K562 (cell line): ENCODE data around the gene PRKACB. TPM values are rescaled to one million over a fixed set of nuclear protein-coding genes. Genes with fewer than 3 reads are reported as not detected.

Experiments used
- CBX5 ChIP-seq: IDR thresholded peaks from 2 replicates; pipeline ENCODE4 v1.6.1; 2014; ENCODE audit warnings: low read depth, borderline replicate concordance
- CTBP1 ChIP-seq: fragments of 450-650 bp; IDR thresholded peaks from 2 replicates; pipeline ENCODE4 v1.6.1; 2016; ENCODE audit warnings: borderline replicate concordance
- FOS ChIP-seq: IDR thresholded peaks from 3 replicates; pipeline ENCODE4 v1.6.1; 2011; ENCODE audit not compliant: insufficient read length; ENCODE audit errors: extremely low read depth
- MAZ ChIP-seq, 2 experiments: fragments of 450-650 bp in 1 of 2; sonication (generic) in 1 of 2; formaldehyde crosslinking; IDR thresholded peaks in 1 of 2; conservative IDR thresholded peaks in 1 of 2; 2 replicates each; pipeline versions ENCODE4 v1.4.0 to v1.5.0; 2020; ENCODE audit warnings: mild to moderate bottlenecking in 1 of 2, missing genetic modification reagents in 1 of 2
- MED1 ChIP-seq: sonication (generic); formaldehyde crosslinking; IDR thresholded peaks from 2 replicates; pipeline ENCODE4 v1.8.1; 2023; ENCODE audit warnings: missing genetic modification reagents, borderline replicate concordance
- SMARCC2 ChIP-seq: fragments of 450-650 bp; IDR thresholded peaks from 2 replicates; pipeline ENCODE4 v1.6.1; 2017; ENCODE audit warnings: antibody characterized with exemption, moderate library complexity, mild to moderate bottlenecking, low read depth
- ZNF263 ChIP-seq: sonication (generic); formaldehyde crosslinking; IDR thresholded peaks from 2 replicates; pipeline ENCODE4 v1.8.0; 2022; ENCODE audit warnings: mild to moderate bottlenecking, missing genetic modification reagents, borderline replicate concordance
- polyA plus RNA-seq, 8 experiments: library from polyadenylated mRNA; depleted of rRNA in 4 of 8; stranded (reverse) in 5 of 8; unstranded in 3 of 8; fragments of >200 nt; fragmentation: Nextera tagmentation in 2 of 8; fragmentation: Illumina TruSeq in 1 of 8; extraction: Ambion mirVana in 2 of 8; extraction: Trizol in 1 of 8; gene quantifications; 2 replicates each; pipeline versions ENCODE4 v1.2.1 to v1.2.3, GENCODE V29; 2011 to 2014; ENCODE audit warnings: inconsistent platforms in 1 of 8, missing spikeins in 1 of 8
- total RNA-seq, 7 experiments: library from RNA; depleted of rRNA in 6 of 7; stranded (reverse); fragments of >200 nt in 6 of 7; fragmentation: Illumina TruSeq in 2 of 7; extraction: Trizol in 2 of 7; gene quantifications; 2 replicates each; pipeline versions ENCODE4 v1.2.1 to v1.2.3, GENCODE V29; 2011 to 2021; ENCODE audit warnings: low replicate concordance in 1 of 7
- TF ChIP-seq, protein P1 (sequence below): sonication (generic); formaldehyde crosslinking; IDR thresholded peaks from 2 replicates; pipeline ENCODE4 v1.8.0; 2022; ENCODE audit warnings: mild to moderate bottlenecking, missing genetic modification reagents
- TF ChIP-seq, protein P2 (sequence below): fragments of 250-450 bp; sonication (Bioruptor Pico); IDR thresholded peaks from 2 replicates; pipeline ENCODE4 v1.4.0; 2020
- TF ChIP-seq, protein P3 (sequence below): sonication (generic); formaldehyde crosslinking; IDR thresholded peaks from 2 replicates; pipeline ENCODE4 v1.8.0; 2023; ENCODE audit warnings: mild to moderate bottlenecking, missing genetic modification reagents
- TF ChIP-seq, protein P4 (sequence below), 2 experiments: fragments of 450-650 bp in 1 of 2; sonication (generic) in 1 of 2; formaldehyde crosslinking in 1 of 2; IDR thresholded peaks in 1 of 2; conservative IDR thresholded peaks in 1 of 2; 2 replicates each; pipeline versions ENCODE4 v1.6.1 to v1.8.1; 2016 to 2023; ENCODE audit warnings: mild to moderate bottlenecking in 2 of 2, moderate library complexity in 2 of 2, inconsistent platforms in 1 of 2, missing genetic modification reagents in 1 of 2
- TF ChIP-seq, protein P5 (sequence below): fragments of 450-650 bp; formaldehyde crosslinking; IDR thresholded peaks from 2 replicates; pipeline ENCODE4 v1.4.0; 2020; ENCODE audit warnings: mild to moderate bottlenecking, moderate library complexity
- TF ChIP-seq, protein P6 (sequence below): fragments of 250-450 bp; sonication (Bioruptor Pico); IDR thresholded peaks from 2 replicates; pipeline ENCODE4 v1.5.0; 2022; ENCODE audit warnings: mild to moderate bottlenecking

Gene PRKACB
- total and polyA plus RNA-seq, 9 of the 15 experiments (the other 6 are each of a cell fraction or from before 2014, with no cell fraction given), result 1.1 to 5.2 (median 2.8) TPM

DNA sequence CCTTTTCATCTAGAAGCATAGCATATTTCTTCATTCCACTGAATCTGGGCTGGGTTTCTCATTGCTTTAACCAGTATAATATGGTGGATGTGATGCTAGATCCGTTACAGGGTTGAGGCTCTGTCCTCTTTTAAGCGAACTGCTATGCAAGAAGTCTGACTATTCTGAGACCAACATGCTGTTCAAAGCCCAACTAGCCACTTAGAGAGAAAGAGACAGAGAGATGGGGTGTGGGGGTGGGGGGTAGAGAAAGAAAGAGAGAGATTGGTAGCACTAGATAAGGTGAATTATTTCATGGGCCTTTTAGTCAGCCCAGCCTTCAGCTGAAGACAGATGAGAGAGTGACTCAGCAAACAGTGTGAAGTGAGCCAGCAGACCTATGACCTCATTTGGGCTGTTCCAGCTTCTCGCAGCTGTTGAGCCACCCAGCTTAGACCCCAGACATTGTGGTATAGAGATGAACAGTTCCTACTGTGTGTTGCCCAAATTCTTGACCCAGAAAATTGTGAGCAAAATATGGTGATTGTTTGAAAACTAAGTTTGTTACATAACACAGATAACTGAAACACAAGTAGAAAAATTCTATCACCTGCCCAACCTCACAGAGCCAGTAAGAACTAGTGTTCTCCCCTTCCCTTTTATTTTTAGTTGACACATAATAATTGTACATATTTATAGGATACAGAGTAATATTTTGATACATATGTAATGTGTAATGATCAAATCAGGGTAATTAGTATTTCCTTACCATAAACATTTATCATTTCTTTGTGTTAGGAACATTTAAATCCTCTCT, 40.7 kb upstream of the PRKACB start (continued):
- TF ChIP-seq, protein P1, sequence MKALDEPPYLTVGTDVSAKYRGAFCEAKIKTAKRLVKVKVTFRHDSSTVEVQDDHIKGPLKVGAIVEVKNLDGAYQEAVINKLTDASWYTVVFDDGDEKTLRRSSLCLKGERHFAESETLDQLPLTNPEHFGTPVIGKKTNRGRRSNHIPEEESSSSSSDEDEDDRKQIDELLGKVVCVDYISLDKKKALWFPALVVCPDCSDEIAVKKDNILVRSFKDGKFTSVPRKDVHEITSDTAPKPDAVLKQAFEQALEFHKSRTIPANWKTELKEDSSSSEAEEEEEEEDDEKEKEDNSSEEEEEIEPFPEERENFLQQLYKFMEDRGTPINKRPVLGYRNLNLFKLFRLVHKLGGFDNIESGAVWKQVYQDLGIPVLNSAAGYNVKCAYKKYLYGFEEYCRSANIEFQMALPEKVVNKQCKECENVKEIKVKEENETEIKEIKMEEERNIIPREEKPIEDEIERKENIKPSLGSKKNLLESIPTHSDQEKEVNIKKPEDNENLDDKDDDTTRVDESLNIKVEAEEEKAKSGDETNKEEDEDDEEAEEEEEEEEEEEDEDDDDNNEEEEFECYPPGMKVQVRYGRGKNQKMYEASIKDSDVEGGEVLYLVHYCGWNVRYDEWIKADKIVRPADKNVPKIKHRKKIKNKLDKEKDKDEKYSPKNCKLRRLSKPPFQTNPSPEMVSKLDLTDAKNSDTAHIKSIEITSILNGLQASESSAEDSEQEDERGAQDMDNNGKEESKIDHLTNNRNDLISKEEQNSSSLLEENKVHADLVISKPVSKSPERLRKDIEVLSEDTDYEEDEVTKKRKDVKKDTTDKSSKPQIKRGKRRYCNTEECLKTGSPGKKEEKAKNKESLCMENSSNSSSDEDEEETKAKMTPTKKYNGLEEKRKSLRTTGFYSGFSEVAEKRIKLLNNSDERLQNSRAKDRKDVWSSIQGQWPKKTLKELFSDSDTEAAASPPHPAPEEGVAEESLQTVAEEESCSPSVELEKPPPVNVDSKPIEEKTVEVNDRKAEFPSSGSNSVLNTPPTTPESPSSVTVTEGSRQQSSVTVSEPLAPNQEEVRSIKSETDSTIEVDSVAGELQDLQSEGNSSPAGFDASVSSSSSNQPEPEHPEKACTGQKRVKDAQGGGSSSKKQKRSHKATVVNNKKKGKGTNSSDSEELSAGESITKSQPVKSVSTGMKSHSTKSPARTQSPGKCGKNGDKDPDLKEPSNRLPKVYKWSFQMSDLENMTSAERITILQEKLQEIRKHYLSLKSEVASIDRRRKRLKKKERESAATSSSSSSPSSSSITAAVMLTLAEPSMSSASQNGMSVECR (CRISPR knock-in tag), result no peak
- TF ChIP-seq MAZ (CRISPR knock-in tag; conservative IDR thresholded peaks at IDR 0.05 in 1 of 2, IDR thresholded peaks at IDR 0.05 in 1 of 2) (peak; percentile 34 to 52; a peak in 1 of 4 replicates), ZNF263 (no peak), FOS (peak; percentile 35), CTBP1 (peak; percentile 69; the same call in 1 of the 2 replicates), SMARCC2 (peak; percentile 54; the same call in 1 of the 2 replicates), MED1 (CRISPR knock-in tag) (no peak), CBX5 (no peak)
- TF ChIP-seq, protein P2, sequence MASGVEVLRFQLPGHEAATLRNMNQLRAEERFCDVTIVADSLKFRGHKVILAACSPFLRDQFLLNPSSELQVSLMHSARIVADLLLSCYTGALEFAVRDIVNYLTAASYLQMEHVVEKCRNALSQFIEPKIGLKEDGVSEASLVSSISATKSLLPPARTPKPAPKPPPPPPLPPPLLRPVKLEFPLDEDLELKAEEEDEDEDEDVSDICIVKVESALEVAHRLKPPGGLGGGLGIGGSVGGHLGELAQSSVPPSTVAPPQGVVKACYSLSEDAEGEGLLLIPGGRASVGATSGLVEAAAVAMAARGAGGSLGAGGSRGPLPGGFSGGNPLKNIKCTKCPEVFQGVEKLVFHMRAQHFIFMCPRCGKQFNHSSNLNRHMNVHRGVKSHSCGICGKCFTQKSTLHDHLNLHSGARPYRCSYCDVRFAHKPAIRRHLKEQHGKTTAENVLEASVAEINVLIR, result peak; percentile 45; the same call in 1 of the 2 replicates
- TF ChIP-seq, protein P3, sequence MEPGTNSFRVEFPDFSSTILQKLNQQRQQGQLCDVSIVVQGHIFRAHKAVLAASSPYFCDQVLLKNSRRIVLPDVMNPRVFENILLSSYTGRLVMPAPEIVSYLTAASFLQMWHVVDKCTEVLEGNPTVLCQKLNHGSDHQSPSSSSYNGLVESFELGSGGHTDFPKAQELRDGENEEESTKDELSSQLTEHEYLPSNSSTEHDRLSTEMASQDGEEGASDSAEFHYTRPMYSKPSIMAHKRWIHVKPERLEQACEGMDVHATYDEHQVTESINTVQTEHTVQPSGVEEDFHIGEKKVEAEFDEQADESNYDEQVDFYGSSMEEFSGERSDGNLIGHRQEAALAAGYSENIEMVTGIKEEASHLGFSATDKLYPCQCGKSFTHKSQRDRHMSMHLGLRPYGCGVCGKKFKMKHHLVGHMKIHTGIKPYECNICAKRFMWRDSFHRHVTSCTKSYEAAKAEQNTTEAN (CRISPR knock-in tag), result no peak
- TF ChIP-seq, protein P4, sequence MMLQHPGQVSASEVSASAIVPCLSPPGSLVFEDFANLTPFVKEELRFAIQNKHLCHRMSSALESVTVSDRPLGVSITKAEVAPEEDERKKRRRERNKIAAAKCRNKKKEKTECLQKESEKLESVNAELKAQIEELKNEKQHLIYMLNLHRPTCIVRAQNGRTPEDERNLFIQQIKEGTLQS (IDR thresholded peaks at IDR 0.05), result peak; percentile 96
- TF ChIP-seq, protein P4 (CRISPR knock-in tag; conservative IDR thresholded peaks at IDR 0.05), result peak; percentile 69
- TF ChIP-seq, protein P5, sequence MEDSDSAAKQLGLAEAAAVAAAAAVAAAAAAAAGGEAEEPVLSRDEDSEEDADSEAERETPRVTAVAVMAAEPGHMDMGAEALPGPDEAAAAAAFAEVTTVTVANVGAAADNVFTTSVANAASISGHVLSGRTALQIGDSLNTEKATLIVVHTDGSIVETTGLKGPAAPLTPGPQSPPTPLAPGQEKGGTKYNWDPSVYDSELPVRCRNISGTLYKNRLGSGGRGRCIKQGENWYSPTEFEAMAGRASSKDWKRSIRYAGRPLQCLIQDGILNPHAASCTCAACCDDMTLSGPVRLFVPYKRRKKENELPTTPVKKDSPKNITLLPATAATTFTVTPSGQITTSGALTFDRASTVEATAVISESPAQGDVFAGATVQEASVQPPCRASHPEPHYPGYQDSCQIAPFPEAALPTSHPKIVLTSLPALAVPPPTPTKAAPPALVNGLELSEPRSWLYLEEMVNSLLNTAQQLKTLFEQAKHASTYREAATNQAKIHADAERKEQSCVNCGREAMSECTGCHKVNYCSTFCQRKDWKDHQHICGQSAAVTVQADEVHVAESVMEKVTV (CRISPR knock-in tag), result no peak
- TF ChIP-seq, protein P6, sequence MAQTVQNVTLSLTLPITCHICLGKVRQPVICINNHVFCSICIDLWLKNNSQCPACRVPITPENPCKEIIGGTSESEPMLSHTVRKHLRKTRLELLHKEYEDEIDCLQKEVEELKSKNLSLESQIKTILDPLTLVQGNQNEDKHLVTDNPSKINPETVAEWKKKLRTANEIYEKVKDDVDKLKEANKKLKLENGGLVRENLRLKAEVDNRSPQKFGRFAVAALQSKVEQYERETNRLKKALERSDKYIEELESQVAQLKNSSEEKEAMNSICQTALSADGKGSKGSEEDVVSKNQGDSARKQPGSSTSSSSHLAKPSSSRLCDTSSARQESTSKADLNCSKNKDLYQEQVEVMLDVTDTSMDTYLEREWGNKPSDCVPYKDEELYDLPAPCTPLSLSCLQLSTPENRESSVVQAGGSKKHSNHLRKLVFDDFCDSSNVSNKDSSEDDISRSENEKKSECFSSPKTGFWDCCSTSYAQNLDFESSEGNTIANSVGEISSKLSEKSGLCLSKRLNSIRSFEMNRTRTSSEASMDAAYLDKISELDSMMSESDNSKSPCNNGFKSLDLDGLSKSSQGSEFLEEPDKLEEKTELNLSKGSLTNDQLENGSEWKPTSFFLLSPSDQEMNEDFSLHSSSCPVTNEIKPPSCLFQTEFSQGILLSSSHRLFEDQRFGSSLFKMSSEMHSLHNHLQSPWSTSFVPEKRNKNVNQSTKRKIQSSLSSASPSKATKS (CRISPR knock-in tag), result 0 out of 2 replicates have a peak, but pooled peaks have one; percentile 41
